Liver (tissue), 3 donors: ENCODE data around the gene FGF21.

ENCODE experiments used
- FOXA1 ChIP-seq: IDR thresholded peaks from 2 replicates; pipeline ENCODE4 v1.6.1; 2016; ENCODE audit warnings: antibody characterized with exemption
- RAD21 ChIP-seq, 2 donors: IDR thresholded peaks; 2 replicates each; pipeline ENCODE4 v1.6.1; 2016; ENCODE audit warnings: antibody characterized with exemption in 2 of 2, mild to moderate bottlenecking in 2 of 2
- RXRA ChIP-seq, 2 donors: IDR thresholded peaks; 2 replicates each; pipeline ENCODE4 v1.6.1; 2017 to 2018; ENCODE audit warnings: antibody characterized with exemption in 2 of 2, mild to moderate bottlenecking in 1 of 2
- YY1 ChIP-seq: IDR thresholded peaks from 2 replicates; pipeline ENCODE4 v1.6.1; 2016; ENCODE audit warnings: antibody characterized with exemption, mild to moderate bottlenecking
- TF ChIP-seq, protein P1 (sequence below): fragments of 150-350 bp; IDR thresholded peaks from 2 replicates; pipeline ENCODE4 v1.5.1; 2017; ENCODE audit warnings: improper control_type of control experiment, low read depth, low read length; ENCODE audit not compliant: missing input control
- TF ChIP-seq, protein P2 (sequence below): IDR thresholded peaks from 2 replicates; pipeline ENCODE4 v1.6.1; 2016; ENCODE audit warnings: antibody characterized with exemption
- TF ChIP-seq, protein P3 (sequence below): IDR thresholded peaks from 2 replicates; pipeline ENCODE4 v1.6.1; 2016; ENCODE audit warnings: antibody characterized with exemption, mild to moderate bottlenecking
- TF ChIP-seq, protein P4 (sequence below): IDR thresholded peaks from 2 replicates; pipeline ENCODE4 v1.6.1; 2016; ENCODE audit warnings: antibody characterized with exemption
- donor health status: healthy.
- donor health status: healthy.

DNA sequence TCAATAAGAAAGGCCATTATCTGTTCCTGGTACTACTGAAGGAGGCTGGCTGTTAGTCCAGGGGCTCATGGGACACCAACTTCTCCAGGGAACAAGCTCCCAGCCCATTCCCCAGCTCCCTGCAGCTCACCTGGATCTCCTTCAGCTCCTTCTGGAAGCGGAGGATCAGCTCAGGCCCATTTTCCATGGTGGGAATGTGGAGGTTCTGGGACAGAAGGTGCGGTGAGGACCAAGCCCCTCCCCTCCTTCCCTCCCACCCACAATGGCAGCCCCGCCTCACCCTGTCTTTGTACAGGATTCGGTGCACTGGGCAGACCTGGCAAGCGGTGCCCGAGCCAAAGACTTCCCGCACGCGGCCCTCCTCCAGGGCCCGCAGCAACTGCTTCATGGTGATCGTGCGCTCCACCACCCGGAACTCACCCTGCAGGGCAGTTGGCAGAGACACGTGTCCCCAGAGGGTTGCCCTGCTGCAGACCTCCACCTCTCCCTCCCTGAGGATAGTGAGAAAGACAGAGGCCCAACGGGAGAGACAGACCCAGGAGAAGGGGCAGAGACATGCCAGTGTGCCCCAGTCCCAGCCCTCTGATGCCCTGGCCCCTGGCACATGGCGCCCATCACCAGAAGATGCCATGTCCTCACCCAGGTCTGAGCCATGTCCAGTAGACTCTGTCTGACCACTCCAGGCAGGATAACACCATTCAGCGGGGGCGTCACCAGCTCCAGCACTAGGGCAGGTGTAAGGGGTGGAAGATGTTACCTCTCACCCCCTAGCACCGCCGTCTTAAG is 41.2 kb downstream of the FGF21 start:
- TF ChIP-seq, protein P1, sequence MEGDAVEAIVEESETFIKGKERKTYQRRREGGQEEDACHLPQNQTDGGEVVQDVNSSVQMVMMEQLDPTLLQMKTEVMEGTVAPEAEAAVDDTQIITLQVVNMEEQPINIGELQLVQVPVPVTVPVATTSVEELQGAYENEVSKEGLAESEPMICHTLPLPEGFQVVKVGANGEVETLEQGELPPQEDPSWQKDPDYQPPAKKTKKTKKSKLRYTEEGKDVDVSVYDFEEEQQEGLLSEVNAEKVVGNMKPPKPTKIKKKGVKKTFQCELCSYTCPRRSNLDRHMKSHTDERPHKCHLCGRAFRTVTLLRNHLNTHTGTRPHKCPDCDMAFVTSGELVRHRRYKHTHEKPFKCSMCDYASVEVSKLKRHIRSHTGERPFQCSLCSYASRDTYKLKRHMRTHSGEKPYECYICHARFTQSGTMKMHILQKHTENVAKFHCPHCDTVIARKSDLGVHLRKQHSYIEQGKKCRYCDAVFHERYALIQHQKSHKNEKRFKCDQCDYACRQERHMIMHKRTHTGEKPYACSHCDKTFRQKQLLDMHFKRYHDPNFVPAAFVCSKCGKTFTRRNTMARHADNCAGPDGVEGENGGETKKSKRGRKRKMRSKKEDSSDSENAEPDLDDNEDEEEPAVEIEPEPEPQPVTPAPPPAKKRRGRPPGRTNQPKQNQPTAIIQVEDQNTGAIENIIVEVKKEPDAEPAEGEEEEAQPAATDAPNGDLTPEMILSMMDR = no peak
- TF ChIP-seq, protein P2, sequence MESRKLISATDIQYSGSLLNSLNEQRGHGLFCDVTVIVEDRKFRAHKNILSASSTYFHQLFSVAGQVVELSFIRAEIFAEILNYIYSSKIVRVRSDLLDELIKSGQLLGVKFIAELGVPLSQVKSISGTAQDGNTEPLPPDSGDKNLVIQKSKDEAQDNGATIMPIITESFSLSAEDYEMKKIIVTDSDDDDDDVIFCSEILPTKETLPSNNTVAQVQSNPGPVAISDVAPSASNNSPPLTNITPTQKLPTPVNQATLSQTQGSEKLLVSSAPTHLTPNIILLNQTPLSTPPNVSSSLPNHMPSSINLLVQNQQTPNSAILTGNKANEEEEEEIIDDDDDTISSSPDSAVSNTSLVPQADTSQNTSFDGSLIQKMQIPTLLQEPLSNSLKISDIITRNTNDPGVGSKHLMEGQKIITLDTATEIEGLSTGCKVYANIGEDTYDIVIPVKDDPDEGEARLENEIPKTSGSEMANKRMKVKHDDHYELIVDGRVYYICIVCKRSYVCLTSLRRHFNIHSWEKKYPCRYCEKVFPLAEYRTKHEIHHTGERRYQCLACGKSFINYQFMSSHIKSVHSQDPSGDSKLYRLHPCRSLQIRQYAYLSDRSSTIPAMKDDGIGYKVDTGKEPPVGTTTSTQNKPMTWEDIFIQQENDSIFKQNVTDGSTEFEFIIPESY = no peak
- no peak for TF ChIP-seq YY1
- TF ChIP-seq, protein P3, sequence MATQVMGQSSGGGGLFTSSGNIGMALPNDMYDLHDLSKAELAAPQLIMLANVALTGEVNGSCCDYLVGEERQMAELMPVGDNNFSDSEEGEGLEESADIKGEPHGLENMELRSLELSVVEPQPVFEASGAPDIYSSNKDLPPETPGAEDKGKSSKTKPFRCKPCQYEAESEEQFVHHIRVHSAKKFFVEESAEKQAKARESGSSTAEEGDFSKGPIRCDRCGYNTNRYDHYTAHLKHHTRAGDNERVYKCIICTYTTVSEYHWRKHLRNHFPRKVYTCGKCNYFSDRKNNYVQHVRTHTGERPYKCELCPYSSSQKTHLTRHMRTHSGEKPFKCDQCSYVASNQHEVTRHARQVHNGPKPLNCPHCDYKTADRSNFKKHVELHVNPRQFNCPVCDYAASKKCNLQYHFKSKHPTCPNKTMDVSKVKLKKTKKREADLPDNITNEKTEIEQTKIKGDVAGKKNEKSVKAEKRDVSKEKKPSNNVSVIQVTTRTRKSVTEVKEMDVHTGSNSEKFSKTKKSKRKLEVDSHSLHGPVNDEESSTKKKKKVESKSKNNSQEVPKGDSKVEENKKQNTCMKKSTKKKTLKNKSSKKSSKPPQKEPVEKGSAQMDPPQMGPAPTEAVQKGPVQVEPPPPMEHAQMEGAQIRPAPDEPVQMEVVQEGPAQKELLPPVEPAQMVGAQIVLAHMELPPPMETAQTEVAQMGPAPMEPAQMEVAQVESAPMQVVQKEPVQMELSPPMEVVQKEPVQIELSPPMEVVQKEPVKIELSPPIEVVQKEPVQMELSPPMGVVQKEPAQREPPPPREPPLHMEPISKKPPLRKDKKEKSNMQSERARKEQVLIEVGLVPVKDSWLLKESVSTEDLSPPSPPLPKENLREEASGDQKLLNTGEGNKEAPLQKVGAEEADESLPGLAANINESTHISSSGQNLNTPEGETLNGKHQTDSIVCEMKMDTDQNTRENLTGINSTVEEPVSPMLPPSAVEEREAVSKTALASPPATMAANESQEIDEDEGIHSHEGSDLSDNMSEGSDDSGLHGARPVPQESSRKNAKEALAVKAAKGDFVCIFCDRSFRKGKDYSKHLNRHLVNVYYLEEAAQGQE = no peak
- TF ChIP-seq, protein P4, sequence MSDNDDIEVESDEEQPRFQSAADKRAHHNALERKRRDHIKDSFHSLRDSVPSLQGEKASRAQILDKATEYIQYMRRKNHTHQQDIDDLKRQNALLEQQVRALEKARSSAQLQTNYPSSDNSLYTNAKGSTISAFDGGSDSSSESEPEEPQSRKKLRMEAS = no peak
- TF ChIP-seq RXRA (IDR thresholded peaks at IDR 0.05) = no peak
- TF ChIP-seq FOXA1 = no peak
- TF ChIP-seq RAD21 (IDR thresholded peaks at IDR 0.05) = no peak
